Measurements from ENCODE around the gene ADRM1.

Gene ADRM1

DNA sequence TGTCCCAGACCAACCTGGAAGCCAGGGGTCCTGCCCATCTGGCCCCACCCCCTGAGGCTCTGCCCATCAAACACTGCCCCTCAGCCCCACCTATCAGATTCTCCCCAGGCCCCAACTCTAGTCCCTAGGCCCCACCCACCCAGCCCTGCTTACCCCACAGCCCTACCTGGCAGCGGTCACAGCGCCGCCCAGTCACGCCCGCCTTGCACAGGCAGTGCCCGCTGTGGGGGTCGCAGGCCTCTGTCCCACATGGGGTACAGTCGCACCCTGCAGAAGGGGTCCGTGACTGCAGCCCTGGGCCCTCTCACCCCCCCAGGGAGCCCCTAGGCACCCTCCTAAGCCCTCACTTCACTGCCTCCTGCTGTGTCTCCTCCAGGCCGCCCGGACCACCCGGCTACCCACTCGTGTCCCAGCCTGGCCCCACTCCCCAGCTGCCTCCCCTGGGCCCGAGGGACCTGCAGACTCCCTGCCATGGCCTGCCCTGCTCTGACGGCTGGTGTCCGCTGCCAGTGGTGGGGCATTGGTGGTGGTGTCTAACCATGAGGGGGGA is 19.8 kb downstream of the ADRM1 start:
- H3K79me1 ChIP-seq (ENCODE audit: low read length) = no peaks in the 10 kb centered on the region
- H3K79me2 ChIP-seq (ENCODE audit: control insufficient read depth, insufficient read depth, low read length) = no peaks in the 10 kb centered on the region
- WGBS (ENCODE audit: extremely low coverage, insufficient coverage, low lambda C conversion rate) = no CpG with 5 or more reads among the region's 16 CpGs
- H2BK15ac ChIP-seq (replicated peaks; ENCODE audit: low read depth) = no peak overlapping the region
- no peak for DNase-seq
- H3K4me2 ChIP-seq (ENCODE audit: low read length) = no peak overlapping the region
- no peak overlapping the region for H4K5ac ChIP-seq (ENCODE audit: low read length)
- H3K27me3 ChIP-seq (ENCODE audit: insufficient read depth, low read length, poor library complexity) = no peaks in the 10 kb centered on the region
- H4K8ac ChIP-seq (ENCODE audit: low read depth, low read length) = no peak overlapping the region
- H3K27ac ChIP-seq (ENCODE audit: low read depth, low read length) = no peak overlapping the region
- H3K4me3 ChIP-seq (ENCODE audit: low read length) = no peak overlapping the region
- no peak overlapping the region for H2BK120ac ChIP-seq (ENCODE audit: low read depth, low read length)
- H2AK5ac ChIP-seq (ENCODE audit: low read length) = no peak overlapping the region
- H3K9ac ChIP-seq (ENCODE audit: low read length) = no peak overlapping the region
- no peaks in the 10 kb centered on the region for H3K4me1 ChIP-seq (ENCODE audit: control insufficient read depth, low read depth, low read length)
- H3K23ac ChIP-seq (ENCODE audit: low read length) = no peak overlapping the region
- no peak overlapping the region for H3K56ac ChIP-seq (ENCODE audit: low read length)
- H3K4ac ChIP-seq (ENCODE audit: low read depth, low read length) = no peak overlapping the region
- no peak overlapping the region for H2BK5ac ChIP-seq (ENCODE audit: low read length)
- H3K18ac ChIP-seq (ENCODE audit: low read length) = no peak overlapping the region
- peaks cover 3% of the 10 kb centered on the region for H3K36me3 ChIP-seq (ENCODE audit: control insufficient read depth, insufficient read depth, low read length)

DNA sequence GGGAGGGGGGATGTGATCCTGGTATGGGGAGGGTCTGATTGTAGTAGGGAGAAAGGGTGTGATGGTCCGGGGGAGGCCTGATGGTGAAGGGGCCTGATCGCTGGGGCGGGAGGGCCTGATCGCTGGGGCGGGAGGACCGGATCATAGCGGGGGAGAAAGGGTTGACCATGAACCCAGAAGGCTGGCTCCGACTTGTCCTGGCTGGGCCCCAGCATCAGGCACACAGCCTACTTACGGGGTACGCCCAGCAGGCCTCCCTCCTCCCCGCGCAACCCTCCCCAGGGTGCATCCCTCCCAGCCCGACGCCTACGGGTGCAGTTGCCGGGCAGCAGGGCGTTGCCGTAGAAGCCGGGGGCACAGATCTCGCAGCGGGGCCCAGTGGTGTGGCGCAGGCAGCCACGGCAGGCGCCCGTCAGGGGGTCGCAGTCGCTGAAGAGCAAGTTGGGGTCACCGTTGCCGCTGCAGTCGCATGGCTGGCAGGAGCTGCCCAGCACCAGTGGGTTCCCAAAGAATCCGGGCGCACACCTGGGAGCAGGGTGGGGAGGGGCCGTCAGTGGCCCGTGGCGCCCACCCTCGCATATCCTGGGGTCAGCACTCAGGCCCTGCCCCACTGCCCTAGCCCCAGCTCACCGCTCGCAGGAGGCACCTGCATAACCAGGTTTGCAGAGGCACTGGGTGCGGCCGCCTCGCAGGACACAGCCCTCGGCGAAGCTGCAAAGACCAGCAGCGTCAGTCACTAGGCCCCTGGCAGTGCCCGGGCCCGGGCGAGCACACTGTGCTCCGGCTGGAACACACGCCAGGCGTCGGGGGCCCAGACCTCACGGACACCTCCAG is 20.6 kb downstream of the ADRM1 start:
- DNase-seq = no peak
- WGBS (ENCODE audit: extremely low coverage, insufficient coverage, low lambda C conversion rate) = no CpG with 5 or more reads among the region's 52 CpGs
- H3K36me3 ChIP-seq (ENCODE audit: control insufficient read depth, insufficient read depth, low read length) = peaks cover 3% of the 10 kb centered on the region

DNA sequence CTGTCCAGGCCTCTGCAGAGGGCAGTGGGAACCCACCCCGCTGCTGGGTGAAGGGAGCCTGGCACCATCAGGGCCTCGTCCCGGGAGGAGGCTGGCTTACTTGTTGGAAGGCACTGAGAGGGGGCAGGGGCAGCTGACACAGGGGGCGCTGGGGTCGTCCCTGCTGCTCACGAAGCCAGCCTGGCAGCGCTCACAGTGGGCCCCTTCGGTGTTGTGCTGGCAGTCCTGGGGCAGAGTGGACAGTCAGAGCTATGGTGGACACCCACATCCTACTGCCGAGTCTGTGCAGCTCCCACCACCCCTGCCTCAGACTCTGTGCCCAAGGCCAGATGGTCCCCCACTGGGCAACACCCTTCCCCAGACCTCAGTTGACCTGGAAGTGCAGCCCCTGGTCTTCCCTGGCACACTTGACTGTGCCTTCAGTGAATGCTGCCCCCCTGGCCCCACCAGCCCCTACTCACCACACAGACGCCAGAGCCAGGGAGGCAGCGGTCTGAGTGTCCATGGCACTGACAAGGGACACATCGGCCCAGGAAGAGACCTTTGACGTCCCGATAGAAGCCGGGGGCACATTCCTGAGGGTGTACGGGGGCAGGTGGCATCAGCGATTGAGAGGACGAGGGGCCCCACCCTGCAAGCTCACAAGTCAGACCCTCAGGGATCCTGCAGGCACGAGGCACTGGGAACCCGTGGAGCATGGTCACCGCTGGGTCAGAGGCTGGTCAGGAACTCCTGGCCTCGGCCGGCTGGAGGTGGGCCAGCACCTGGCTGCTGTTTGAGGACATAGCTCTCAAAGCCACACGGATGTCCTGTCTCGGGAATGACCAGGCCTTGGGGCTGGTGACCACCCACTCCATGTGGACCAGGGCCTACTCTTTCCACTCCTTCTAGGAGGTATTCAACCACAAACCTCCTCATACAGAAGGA is 21.4 kb downstream of the ADRM1 start:
- no peak overlapping the region for H3K23ac ChIP-seq (ENCODE audit: low read length)
- no peak overlapping the region for H2BK15ac ChIP-seq (replicated peaks; ENCODE audit: low read depth)
- no peak overlapping the region for H3K56ac ChIP-seq (ENCODE audit: low read length)
- peaks cover 3% of the 10 kb centered on the region for H3K36me3 ChIP-seq (ENCODE audit: control insufficient read depth, insufficient read depth, low read length)
- no peak overlapping the region for H3K4me2 ChIP-seq (ENCODE audit: low read length)
- no peak overlapping the region for H3K18ac ChIP-seq (ENCODE audit: low read length)
- H3K9ac ChIP-seq (ENCODE audit: low read length) = no peak overlapping the region
- no peaks in the 10 kb centered on the region for H3K27me3 ChIP-seq (ENCODE audit: insufficient read depth, low read length, poor library complexity)
- no CpG with 5 or more reads among the region's 25 CpGs for WGBS (ENCODE audit: extremely low coverage, insufficient coverage, low lambda C conversion rate)
- no peak overlapping the region for H4K8ac ChIP-seq (ENCODE audit: low read depth, low read length)
- H3K79me1 ChIP-seq (ENCODE audit: low read length) = no peaks in the 10 kb centered on the region
- H3K79me2 ChIP-seq (ENCODE audit: control insufficient read depth, insufficient read depth, low read length) = no peaks in the 10 kb centered on the region
- no peak overlapping the region for H3K4ac ChIP-seq (ENCODE audit: low read depth, low read length)
- H2BK5ac ChIP-seq (ENCODE audit: low read length) = no peak overlapping the region
- no peak overlapping the region for H4K5ac ChIP-seq (ENCODE audit: low read length)
- no peak overlapping the region for H2BK120ac ChIP-seq (ENCODE audit: low read depth, low read length)
- no peak overlapping the region for H2AK5ac ChIP-seq (ENCODE audit: low read length)
- H3K4me3 ChIP-seq (ENCODE audit: low read length) = no peak overlapping the region
- no peak overlapping the region for H3K27ac ChIP-seq (ENCODE audit: low read depth, low read length)
- no peak for DNase-seq
- no peaks in the 10 kb centered on the region for H3K4me1 ChIP-seq (ENCODE audit: control insufficient read depth, low read depth, low read length)

More for the DNA sequence above, 20.6 kb downstream of the ADRM1 start:
- no peak overlapping the region for H3K4me2 ChIP-seq (ENCODE audit: low read length)
- H3K4me3 ChIP-seq (ENCODE audit: low read length) = no peak overlapping the region
- H2BK5ac ChIP-seq (ENCODE audit: low read length) = no peak overlapping the region
- no peak overlapping the region for H2BK120ac ChIP-seq (ENCODE audit: low read depth, low read length)
- no peak overlapping the region for H4K5ac ChIP-seq (ENCODE audit: low read length)
- no peak overlapping the region for H3K27ac ChIP-seq (ENCODE audit: low read depth, low read length)
- H3K4ac ChIP-seq (ENCODE audit: low read depth, low read length) = no peak overlapping the region
- no peaks in the 10 kb centered on the region for H3K79me1 ChIP-seq (ENCODE audit: low read length)
- no peak overlapping the region for H3K9ac ChIP-seq (ENCODE audit: low read length)
- H3K18ac ChIP-seq (ENCODE audit: low read length) = no peak overlapping the region
- no peak overlapping the region for H3K56ac ChIP-seq (ENCODE audit: low read length)
- H2BK15ac ChIP-seq (replicated peaks; ENCODE audit: low read depth) = no peak overlapping the region
- no peak overlapping the region for H2AK5ac ChIP-seq (ENCODE audit: low read length)
- H3K23ac ChIP-seq (ENCODE audit: low read length) = no peak overlapping the region
- no peak overlapping the region for H4K8ac ChIP-seq (ENCODE audit: low read depth, low read length)
- H3K4me1 ChIP-seq (ENCODE audit: control insufficient read depth, low read depth, low read length) = no peaks in the 10 kb centered on the region
- no peaks in the 10 kb centered on the region for H3K79me2 ChIP-seq (ENCODE audit: control insufficient read depth, insufficient read depth, low read length)
- H3K27me3 ChIP-seq (ENCODE audit: insufficient read depth, low read length, poor library complexity) = no peaks in the 10 kb centered on the region

DNA sequence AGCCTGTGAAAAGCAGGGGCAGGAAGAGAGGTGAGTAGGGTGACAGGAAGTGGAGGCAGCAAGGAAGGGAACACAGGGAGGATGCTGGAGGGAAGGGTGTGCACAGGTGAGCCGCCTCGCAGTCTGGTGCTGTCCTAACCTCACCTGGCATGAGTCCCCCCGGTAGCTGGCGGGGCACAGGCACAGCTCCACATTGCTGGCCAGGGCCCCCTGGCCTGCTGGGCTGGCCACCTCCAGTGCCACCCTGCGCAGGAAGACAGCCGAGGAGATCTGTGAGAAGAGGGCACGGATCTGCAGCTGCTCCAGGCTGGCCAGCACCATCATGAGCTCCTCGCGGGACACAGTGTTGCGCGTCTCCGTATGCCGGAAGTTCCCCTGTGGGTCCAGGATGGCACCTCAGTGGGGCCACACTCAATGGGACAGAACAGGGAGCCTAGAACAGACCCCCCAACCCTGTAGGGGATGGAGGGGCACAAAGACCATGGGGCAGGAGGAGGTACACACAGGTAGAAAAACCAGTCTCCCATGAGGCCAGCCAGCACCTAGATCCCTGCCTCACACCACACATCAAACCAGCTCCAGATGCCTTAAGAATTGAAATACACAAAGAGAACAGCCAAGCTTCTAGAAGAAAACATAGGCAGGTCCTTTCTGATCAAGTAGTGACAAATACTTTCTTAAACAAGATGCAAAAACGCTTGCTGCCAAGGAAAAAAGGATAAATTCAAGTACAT is 22.5 kb downstream of the ADRM1 start:
- Histone ChIP-seq H3K79me1 (ENCODE audit: low read length) (no peaks in the 10 kb centered on the region), H3K27ac (ENCODE audit: low read depth, low read length) (no peak overlapping the region), H3K4ac (ENCODE audit: low read depth, low read length) (no peak overlapping the region), H3K4me1 (ENCODE audit: control insufficient read depth, low read depth, low read length) (no peaks in the 10 kb centered on the region), H4K5ac (ENCODE audit: low read length) (no peak overlapping the region), H3K79me2 (ENCODE audit: control insufficient read depth, insufficient read depth, low read length) (no peaks in the 10 kb centered on the region), H3K4me2 (ENCODE audit: low read length) (no peak overlapping the region), H3K27me3 (ENCODE audit: insufficient read depth, low read length, poor library complexity) (no peaks in the 10 kb centered on the region), H3K56ac (ENCODE audit: low read length) (no peak overlapping the region), H4K8ac (ENCODE audit: low read depth, low read length) (no peak overlapping the region), H3K23ac (ENCODE audit: low read length) (no peak overlapping the region), H2BK15ac (replicated peaks; ENCODE audit: low read depth) (no peak overlapping the region), H2BK120ac (ENCODE audit: low read depth, low read length) (no peak overlapping the region), H3K4me3 (ENCODE audit: low read length) (no peak overlapping the region), H3K36me3 (ENCODE audit: control insufficient read depth, insufficient read depth, low read length) (peaks cover 3% of the 10 kb centered on the region), H2BK5ac (ENCODE audit: low read length) (no peak overlapping the region), H3K18ac (ENCODE audit: low read length) (no peak overlapping the region), H2AK5ac (ENCODE audit: low read length) (no peak overlapping the region), H3K9ac (ENCODE audit: low read length) (no peak overlapping the region)
- DNase-seq = no peak
- WGBS (ENCODE audit: extremely low coverage, insufficient coverage, low lambda C conversion rate) = no CpG with 5 or more reads among the region's 14 CpGs

DNA sequence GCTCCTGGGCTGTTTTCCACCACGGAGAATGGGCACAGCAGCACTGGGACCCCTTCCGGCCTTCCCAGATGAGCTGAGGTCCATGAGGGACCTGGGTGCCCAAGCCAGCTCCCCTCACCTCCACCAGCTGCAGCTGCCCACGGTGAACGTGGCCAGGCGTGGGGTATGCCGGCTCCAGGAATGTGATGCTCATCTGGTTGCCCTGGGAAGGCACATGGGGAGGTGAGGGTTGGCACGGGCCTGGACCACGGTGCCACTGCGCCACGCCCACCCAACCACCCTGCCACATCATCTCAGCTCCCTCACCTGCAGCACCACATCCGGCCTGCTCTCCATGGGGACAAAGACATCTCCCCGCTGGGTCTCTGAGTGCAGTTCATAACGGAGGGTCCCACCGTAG is 23.8 kb downstream of the ADRM1 start:
- Histone ChIP-seq H3K4me1 (ENCODE audit: control insufficient read depth, low read depth, low read length) (no peaks in the 10 kb centered on the region), H3K23ac (ENCODE audit: low read length) (no peak overlapping the region), H2BK15ac (replicated peaks; ENCODE audit: low read depth) (no peak overlapping the region), H2BK120ac (ENCODE audit: low read depth, low read length) (no peak overlapping the region), H3K4ac (ENCODE audit: low read depth, low read length) (no peak overlapping the region), H3K56ac (ENCODE audit: low read length) (no peak overlapping the region), H3K79me2 (ENCODE audit: control insufficient read depth, insufficient read depth, low read length) (no peaks in the 10 kb centered on the region), H3K27ac (ENCODE audit: low read depth, low read length) (no peak overlapping the region), H2AK5ac (ENCODE audit: low read length) (no peak overlapping the region), H3K4me2 (ENCODE audit: low read length) (no peak overlapping the region), H3K4me3 (ENCODE audit: low read length) (no peak overlapping the region), H2BK5ac (ENCODE audit: low read length) (no peak overlapping the region), H3K9ac (ENCODE audit: low read length) (no peak overlapping the region), H4K5ac (ENCODE audit: low read length) (no peak overlapping the region), H3K79me1 (ENCODE audit: low read length) (no peaks in the 10 kb centered on the region), H3K36me3 (ENCODE audit: control insufficient read depth, insufficient read depth, low read length) (peaks cover 3% of the 10 kb centered on the region), H4K8ac (ENCODE audit: low read depth, low read length) (no peak overlapping the region), H3K27me3 (ENCODE audit: insufficient read depth, low read length, poor library complexity) (no peaks in the 10 kb centered on the region), H3K18ac (ENCODE audit: low read length) (no peak overlapping the region)
- no peak for DNase-seq
- no CpG with 5 or more reads among the region's 14 CpGs for whole genome bisulfite sequencing (ENCODE audit: extremely low coverage, insufficient coverage, low lambda C conversion rate)
